SIG-M5 (cell line): ENCODE results near the gene TMEM255A.

Source experiments
- DNase-seq: peaks from one replicate; lab custom pipeline; 2025; lab: John Stamatoyannopoulos, UW

The TMEM255A gene

DNA sequence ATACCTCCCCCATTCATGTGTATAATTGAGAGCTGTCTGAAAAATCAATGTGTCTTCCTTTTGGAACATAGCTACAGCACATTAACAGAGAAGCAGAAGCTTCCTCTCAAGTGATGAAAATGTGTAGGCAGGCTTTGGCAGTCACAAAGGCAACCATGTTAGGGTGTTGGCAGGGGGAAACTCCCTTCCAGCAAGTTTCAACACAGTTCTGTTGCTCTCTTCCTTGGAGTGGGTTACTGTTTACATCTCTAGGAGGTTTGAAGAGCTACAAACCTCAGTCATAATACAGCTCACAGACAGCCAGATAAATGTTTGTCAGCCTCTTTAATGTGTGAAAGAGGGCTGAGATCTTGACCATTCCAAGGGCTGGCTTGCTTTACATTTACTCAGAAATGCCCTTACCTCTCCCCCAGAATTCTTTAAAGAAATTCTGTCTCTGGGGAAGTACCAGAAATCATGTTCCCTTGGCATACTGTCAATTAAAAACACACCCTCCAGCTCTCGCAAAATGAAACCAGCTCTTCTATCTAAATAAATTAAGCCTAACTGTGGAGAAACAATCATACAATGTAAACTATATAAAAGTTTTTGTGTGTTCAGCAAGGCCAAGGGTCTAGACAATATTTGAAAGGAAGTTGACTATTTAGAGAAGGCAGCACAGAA lies 41.8 kb downstream of the TMEM255A start:
- DNase-seq, result no peak

DNA sequence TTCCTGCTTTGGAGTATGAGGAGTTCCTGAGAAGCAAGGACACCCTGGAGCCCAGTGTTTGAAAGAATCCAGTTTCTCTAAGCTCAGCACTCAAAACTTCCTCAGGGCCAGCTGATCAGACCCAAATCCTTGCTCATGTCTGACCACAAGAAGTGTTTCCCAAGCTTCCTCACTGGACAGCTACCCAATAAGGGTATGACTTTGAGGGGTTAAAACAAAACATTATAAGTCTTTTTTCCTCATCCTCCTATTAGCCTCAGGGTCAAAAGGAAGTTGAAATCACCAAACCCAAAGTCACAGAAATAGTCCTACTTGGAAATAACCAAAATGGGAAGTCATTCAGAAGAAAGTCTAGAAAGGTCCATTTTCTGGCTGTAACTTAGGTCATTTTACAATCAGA lies 46.9 kb downstream of the TMEM255A start:
- no peak for DNase-seq

DNA sequence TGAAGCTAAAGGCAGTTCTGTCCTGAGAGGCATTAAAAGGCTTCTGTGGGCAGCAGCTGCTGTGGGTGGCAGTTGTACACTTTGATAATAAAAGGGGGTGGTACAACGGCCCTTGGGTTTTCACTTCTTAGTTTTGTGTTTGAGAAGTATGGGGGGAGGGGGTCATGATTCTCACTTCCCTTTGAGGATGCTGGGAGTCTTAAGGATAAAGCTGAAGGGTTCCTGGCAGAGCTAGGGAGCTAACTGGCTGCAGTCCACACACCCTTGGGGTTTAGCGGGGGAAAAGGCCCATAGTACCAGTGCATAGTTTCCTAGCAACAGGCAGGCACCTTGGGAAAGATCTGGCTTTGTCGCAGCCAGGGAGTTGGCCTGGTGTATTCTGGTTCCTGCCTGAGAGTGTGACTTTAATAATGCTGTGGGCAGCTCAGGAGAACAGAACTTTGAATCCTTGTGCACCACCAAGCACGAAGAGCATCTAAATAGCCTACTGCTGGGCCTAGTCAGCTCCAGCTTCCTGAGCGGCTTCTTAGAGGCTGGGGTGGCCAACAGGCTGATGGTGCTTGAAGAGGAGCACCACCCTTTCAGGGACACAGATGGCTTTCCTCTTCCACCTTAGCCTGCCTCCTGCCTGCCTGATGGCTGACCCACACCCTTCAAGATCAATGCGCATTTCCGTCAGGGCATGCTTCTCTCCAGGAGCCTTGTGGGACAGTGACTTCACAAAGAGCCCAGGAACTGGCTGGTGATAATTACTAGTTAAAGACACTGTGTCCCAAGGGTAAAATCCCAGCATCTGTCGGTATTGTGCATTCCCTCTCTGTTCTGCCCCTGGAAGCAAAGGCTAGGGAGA lies 48.2 kb downstream of the TMEM255A start:
- no peak for DNase-seq

DNA sequence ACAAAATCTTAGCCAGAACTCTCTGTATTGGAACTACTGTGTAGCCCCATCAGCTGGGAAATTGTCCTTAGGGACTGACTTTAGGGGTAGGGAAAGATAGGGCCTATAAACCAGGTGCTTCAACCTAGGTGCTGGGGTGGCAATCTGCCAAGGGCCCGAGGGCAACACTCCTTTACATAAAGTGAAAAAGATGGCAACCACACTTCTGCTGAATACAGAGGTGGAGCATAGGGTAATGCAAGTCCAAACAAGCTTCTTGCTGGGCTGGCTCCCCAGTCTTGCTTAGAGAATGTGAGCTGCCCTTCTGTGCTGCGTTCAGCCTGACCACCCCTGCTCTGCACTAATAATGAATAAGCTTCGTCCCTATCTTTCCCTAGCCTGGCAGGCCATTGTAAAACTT lies 50.9 kb downstream of the TMEM255A start:
- no peak for DNase-seq

DNA sequence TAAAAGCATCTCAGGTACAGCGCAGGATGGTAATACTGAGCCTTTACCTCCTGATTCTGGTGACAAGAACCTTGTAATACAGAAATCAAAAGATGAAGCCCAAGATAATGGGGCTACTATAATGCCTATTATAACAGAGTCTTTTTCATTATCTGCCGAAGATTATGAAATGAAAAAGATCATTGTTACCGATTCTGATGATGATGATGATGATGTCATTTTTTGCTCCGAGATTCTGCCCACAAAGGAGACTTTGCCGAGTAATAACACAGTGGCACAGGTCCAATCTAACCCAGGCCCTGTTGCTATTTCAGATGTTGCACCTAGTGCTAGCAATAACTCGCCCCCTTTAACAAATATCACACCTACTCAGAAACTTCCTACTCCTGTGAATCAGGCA lies 57.5 kb downstream of the TMEM255A start:
- no peak for DNase-seq

DNA sequence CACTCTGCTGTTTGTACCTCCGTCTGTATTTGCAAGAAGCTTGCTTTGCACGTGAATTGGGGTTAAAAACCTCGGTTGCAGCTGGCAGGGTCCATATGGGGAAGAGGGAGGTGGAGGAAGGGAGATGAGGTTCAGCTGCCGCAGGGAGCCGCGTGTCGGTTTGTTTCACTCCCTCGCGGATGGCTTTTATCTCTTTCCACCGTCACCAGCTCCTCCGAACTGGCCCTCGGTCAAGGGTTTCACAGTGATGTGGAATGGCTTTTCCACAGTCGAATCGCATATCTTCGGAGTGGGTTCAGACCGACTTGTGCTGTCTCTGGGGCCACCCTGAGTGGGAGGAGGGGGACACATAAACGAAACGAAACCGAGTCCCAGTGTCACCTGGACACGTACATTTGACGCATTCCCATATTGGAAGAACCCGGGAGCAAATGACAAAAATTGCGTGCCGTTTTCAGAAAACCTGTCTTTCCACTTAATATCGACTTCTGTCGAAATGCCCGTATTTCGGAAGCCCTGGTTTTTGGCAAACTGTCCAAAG lies 59.7 kb downstream of the TMEM255A start:
- DNase-seq, result no peak

DNA sequence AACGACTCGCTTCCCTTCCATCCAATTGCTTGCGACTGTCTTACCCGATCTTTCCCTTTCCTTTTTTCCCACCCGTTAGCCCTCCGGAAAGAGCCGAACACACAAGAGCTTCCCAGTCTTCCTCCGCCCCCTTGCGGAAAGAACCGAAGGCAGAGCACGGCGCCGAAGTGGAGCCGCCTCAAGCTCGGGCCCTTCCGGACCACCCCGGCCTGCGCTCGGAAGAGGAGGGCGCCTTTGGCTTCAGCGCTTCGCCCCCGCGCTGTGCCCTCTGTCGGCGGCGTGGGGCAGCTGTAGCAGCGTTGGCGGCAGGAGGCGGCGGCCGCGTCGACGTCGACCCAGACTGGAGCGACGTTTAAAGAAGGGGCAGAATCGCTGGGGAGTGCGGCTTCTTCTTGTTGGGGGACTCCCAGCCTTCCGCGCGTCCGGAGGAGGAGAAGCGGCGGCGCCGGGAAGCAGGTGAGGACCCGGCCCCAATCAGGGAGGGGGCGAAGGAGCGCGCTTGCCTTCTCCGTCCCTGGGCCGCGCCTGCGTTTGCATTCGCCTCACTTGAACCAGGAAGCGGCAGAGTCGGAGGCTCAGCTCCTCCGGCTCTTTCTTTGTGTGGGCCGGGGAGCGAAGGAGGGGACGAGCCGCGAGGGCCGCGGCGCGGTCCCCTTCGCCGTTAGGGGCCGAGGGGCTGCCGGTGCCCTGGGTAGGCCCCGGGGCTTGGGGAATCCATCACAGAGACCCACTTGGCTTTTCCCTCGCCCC lies 60.6 kb downstream of the TMEM255A start, which contains the start of gene ZBTB33:
Gene ZBTB33 (plus strand): TSS at position 291 of the 750 bp plus-strand sequence. CDS start 2,604 bp downstream, outside the sequence.
- peak; percentile 41 for DNase-seq

DNA sequence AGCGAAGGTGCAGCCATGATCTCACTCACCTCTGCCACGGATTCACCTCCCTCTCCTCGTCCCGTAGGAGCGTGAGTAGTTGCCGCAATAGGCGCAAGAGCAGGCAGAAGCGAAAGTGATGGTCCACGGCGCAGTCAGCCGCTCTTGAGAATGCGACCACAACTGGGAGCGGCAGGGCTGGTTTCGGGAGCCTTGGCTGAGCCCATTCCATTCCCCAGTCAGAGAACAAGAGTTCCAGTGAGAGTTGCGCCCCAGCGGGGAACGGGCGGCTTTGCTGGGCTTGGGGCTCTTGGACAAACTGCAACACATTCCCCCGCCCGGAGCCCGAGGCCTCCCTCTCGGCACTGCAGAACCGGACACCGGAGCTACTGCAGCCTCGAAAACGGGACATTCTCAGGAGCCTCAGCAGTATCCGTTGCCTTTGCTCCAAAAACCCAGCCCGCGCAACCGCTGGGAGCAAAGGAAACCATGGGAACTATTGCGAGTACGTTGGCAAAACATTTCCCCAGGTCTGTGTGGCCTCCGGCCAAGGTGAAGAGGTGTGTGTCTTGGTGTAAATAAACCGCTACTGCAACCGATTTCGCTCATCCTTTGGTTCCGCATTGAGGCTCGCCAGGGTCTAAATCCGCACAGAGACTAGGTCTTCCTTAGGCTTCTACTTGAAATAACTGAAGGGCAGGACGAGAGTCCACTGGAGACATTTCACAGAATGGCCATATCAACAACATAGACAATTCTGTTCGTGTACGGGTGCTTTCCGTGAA lies 66.3 kb downstream of the TMEM255A start:
- DNase-seq, result no peak

DNA sequence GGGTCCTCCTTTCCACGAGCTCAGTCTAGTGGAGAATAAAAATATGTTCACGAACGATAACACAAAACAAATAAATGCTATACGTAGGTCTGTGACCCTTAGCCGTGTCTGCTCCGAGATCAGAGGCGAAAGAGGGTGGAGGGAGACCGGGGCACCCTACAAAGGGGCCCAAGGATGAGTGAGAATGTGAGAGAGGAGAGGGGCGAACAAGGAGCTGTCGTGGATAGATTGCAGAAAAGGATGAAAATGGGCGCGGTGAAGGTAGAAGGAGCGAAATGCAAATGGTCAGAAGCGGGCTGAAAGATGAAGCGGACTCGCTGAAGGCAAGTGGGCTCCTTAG lies 66.9 kb downstream of the TMEM255A start:
- DNase-seq, result no peak

DNA sequence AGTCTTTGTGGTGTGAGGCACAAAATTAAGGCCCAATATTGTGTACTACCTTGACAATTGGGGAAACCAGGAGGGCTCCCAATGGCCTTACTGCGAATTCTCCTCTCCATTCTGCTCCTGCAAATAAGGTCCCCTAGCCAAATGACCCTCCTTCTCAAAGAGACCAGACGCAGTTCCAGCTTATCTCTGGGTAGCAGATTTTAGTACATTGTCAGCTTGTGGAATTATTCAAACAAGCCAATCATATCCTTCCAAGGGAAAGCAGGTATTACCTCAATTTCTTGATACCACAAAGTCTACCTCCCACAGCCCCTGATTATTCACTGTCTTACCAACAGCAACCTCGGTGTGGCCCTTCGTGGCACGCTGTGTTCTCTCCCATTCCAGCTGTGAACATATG lies 68.4 kb downstream of the TMEM255A start:
- DNase-seq, result no peak

DNA sequence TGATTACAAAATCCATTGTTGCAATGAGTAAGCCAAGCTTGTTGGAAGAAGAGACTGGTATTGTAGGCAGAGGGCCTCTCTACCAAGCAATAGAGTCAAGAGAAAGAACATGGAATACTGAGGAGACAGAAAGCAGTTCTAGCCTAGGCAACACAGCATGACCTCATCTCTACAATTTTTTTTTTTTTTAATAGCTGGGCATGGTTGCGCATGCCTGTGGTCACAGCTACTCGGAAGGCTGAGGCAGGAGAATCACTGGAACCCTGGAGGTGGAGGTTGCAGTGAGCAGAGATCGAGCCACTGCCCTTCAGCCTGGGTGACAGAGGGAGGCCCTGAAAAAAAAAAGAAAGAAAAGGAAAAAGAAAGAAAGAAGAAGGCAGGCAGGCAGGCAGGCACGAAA lies 72.3 kb downstream of the TMEM255A start:
- DNase-seq, result no peak

DNA sequence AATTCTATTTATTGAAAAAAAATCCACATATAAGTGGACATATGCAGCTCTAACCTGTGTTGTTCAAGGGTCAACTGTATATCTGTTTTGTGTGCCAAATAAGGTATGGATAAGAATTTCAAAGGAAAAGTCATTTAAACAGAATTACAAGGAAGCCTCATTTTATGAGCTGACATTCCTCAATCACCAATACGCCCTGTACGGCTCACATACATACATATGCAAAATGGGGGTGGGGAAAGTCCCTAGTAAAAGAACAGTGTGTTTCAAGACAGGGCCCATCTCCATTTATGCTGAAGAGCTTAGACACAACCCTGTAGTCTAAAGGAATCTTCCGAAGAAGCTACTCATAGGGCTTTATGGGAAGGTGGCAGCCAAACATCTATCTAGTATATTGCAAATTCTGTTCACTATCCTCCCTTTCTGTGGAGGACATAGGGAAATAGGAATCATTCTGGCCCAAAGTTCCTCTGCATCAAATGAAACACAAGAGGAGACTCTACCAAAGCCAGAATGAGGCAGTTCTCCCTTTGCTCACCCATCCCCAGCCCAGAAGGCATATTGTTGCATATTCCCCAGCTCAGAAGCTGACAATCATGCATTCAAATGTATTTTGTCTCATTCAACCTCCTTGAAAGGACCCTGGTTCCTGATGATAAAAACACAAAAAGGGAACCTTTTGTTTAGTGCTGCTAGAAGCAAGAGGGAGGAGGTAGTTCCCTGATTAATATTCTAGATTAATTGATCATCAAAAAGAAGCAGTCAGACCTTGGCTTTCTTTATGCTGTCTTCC lies 74.4 kb downstream of the TMEM255A start:
- DNase-seq, result no peak

DNA sequence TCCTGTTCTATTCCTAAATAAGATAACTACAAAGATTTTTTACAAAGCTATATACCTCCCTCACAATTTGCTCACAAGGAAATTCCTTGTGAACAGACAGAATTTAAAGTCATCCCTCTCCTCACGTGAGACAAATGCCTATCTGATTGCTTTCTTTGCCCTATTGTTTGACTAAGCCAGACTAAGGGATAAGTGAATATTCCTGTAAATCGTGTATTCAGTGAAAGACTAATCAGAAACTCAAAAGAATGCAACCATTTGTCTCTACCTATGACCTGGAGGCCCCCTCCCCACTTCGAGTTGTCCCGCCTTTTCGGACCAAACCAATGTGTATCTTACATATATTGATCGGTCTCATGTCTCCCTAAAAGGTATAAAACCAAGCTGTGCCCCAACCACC lies 76.0 kb downstream of the TMEM255A start:
- no peak for DNase-seq

DNA sequence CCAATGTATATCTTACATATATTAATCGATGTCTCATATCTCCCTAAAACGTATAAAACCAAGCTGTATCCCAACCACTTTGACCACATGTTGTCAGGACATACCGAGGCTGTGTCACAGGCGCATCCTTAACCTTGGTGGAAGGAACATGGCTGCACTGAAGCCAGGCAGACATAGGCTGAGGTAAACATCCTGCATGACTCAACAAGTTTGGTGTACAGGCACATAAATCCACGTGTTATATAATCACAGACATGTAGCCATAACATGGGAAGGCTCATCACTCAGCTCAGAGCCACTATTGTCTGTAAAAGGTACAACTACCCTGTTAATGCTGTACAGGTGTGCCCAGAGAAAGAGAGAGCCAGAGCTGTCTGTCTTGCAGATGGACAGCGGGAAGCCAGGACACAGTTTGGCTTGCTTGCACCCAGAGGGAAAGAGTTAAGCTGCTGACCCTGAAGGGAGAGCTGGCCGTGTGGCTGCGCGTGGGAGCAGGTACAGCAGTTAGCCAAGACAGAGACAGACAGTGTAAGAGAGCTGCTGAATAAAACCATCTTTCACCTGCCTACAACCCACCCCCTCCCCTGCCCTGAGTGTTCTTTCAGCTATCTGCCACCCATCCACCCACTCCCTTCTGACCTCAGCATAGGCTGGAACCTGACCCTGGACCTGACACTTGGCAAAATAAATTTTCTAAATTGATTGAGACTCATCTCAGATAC lies 82.9 kb downstream of the TMEM255A start:
- DNase-seq, result no peak

DNA sequence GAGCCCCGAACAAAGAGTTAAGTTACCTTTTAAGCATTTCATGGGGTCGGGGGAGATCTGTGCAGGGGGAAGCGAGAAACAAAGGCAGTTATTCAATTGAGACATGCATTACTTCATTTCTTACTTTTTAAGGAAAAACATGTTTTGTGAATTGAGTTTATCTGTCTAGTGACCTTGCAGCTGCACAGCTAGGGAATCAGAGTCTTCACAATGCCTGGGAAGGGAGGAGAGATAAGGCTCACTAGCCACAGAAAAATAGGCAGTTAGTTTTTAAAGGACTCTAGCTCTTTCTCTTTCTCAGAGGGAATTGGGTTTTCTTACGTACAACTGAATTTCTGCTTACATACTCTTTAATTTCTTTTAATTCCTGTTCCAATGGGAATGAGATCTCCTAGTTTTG lies 86.9 kb downstream of the TMEM255A start:
- DNase-seq, result no peak

DNA sequence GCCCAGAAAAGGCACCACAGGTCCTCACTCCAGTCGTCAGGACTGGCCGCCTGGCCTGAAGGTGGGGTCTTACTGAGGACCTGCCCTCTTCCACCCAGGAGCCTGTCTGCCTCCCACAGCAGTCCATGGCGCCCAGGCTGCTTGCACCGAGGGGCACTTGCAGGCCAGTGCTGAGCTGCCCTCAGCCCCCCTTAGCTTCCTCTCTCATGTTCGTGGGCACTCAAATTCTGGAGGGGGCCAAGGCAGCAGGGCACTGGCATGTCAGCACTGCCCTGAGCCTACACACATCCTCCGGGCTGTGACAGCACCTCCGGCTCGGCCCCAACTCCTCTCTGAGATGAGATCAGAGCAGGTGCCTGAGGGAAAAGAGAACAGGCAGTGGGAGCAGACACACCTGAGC lies 87.9 kb downstream of the TMEM255A start:
- DNase-seq, result no peak

DNA sequence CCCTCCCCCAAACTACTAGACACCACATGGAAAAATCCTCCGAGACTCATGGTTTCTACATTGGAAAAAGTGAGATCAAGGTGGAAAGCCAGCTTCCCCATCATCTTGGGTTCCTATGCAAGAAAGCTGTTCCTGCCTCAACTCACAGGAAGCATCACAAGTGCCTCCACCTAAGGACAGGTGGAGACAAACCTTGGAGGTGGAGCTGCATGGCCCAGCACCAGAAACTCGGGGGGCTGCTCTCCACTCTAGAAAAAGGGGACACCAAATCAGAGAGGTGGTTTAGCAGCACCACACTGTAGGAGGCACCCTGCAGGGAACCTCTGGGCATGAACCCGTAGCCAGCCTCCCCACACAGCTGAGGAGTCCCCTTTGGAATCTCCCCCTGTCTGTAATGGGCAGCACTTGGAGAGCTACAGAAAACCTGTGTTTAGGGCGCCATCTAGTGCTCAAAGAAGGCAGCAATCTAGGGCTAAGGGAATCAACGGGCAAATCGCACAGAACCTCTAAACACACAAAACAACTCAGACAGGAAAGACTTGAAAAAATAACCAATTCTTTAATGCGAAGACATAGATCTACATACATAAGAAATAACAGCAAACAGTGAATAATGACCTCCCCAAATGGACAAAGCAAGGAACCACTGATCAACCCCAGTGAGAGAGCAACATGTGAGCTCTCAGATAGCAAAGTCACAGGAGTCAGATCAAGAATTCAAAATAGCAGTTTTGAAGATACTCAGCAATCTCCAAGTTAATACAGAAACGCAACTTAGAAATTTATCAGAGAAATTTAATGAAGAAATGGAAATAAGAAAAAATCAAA lies 97.6 kb downstream of the TMEM255A start:
- no peak for DNase-seq
